ENCODE measurements around the gene ESPN.

ESPN gene

GRCh38 chr1:6485168-6486101, 60.9 kb downstream of the ESPN start:
- DNase-seq, result no peak
- Histone ChIP-seq H3K4me1 (peaks cover 10% of the 10 kb centered on the region; the same call in 1 of the 2 replicates), H3K4me3 (ENCODE audit: low read depth, low read length) (no peak overlapping the region), H3K9me3 (no peaks in the 10 kb centered on the region), H3K36me3 (no peaks in the 10 kb centered on the region), H3K27me3 (peaks cover 13% of the 10 kb centered on the region)
- TF ChIP-seq, protein P1, sequence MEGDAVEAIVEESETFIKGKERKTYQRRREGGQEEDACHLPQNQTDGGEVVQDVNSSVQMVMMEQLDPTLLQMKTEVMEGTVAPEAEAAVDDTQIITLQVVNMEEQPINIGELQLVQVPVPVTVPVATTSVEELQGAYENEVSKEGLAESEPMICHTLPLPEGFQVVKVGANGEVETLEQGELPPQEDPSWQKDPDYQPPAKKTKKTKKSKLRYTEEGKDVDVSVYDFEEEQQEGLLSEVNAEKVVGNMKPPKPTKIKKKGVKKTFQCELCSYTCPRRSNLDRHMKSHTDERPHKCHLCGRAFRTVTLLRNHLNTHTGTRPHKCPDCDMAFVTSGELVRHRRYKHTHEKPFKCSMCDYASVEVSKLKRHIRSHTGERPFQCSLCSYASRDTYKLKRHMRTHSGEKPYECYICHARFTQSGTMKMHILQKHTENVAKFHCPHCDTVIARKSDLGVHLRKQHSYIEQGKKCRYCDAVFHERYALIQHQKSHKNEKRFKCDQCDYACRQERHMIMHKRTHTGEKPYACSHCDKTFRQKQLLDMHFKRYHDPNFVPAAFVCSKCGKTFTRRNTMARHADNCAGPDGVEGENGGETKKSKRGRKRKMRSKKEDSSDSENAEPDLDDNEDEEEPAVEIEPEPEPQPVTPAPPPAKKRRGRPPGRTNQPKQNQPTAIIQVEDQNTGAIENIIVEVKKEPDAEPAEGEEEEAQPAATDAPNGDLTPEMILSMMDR (IDR thresholded peaks at IDR 0.05; ENCODE audit: low read depth, low read length), result no peak

DNA sequence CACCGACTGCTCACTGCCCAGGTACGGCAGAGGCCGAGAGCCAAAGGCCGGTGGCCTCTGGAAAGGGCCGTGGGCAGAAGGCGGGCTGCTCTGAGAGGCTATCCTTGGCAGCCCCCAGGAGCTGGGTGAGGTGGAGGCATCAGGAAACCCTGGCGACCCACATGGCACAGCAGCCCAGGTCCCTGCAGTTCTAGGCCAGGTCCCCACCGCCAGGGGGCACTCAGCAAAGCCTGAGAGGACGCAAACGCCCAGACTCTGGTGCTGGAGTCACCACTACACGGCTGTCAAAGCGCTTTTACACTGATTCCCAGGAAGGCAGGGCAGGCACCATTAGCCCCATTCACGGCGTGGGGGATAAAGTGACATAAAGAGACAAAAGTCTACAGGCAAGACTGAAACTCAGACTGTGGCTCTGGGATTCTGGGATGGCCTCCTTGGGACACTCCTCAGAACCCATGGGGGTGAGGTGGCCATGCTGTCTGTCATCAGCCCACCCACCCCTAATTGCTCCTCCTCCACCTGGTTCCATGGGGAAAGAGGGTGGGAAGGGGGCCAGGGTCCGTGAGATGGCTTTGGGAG, 61.9 kb downstream of the ESPN start:
- TF ChIP-seq, protein P1 (IDR thresholded peaks at IDR 0.05; ENCODE audit: low read depth, low read length), result peak; percentile 80
- Histone ChIP-seq H3K4me1 (peaks cover 10% of the 10 kb centered on the region; the same call in 1 of the 2 replicates), H3K9me3 (no peaks in the 10 kb centered on the region), H3K27me3 (peaks cover 13% of the 10 kb centered on the region), H3K4me3 (ENCODE audit: low read depth, low read length) (no peak overlapping the region), H3K36me3 (no peaks in the 10 kb centered on the region)
- DNase-seq, result peak; percentile 87

DNA sequence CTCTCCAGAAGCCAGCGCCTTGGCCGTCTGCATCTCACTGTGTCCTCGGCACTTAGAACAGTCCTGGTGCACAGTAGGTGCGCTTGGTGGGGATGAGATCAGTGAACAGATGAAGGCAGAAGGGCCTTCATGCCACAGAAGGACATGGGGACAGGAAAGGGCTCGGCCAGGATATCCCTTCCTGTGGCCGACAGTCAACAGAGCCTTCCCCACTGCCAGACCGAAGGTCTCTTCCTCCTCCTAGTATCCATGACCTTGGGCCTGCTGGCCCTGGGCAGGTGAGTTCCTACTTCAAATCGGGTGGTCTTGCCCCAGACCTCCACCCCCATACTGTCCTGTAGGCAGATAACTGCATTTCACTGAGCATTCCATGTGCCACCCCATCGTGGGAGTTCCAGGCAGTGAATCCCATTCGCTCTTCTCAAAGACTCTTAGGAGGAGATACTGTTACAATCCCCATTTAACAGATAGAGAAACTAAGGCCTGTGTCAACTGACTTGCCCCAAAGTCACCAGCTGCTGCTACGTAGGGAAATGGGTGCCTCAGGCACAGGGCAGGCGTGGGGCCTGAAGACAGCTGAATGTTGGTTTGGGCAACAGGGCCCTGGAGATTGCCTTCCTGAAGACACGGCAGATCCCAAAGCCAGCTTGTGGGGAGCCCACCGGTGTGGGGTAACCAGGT, 63.4 kb downstream of the ESPN start:
- Histone ChIP-seq H3K4me1 (peaks cover 10% of the 10 kb centered on the region; the same call in 1 of the 2 replicates), H3K4me3 (ENCODE audit: low read depth, low read length) (no peak overlapping the region), H3K9me3 (no peaks in the 10 kb centered on the region), H3K36me3 (no peaks in the 10 kb centered on the region), H3K27me3 (peaks cover 13% of the 10 kb centered on the region)
- TF ChIP-seq, protein P1 (IDR thresholded peaks at IDR 0.05; ENCODE audit: low read depth, low read length), result no peak
- DNase-seq, result no peak

- DNase-seq, result peak; percentile 30
- Histone ChIP-seq H3K27me3 (peaks cover 13% of the 10 kb centered on the region), H3K9me3 (no peaks in the 10 kb centered on the region), H3K4me1 (peaks cover 10% of the 10 kb centered on the region; the same call in 1 of the 2 replicates), H3K36me3 (no peaks in the 10 kb centered on the region), H3K4me3 (ENCODE audit: low read depth, low read length) (no peak overlapping the region)
- TF ChIP-seq, protein P1 (IDR thresholded peaks at IDR 0.05; ENCODE audit: low read depth, low read length), result no peak
Observed at GRCh38 chr1:6488602-6489382, 64.2 kb downstream of the ESPN start.

DNA sequence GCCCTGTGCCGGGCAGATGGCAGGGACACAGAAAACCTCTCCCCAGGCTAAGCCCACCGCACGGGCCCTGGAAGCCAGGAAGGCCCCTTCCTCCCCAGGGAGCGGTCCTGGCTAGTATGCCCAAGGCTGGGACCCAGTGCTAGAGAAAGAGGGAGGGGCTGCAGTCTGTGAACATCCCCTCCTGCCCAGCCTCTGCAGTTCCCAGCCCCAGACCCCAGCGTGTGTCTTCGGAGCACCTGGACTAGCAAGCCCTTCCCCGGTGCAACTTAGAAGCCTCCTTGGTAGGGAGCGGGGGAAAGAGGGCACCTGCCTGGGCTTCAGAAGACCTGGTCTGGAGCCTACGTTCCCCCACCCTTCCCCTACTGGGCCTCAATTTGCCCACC, 64.8 kb downstream of the ESPN start:
- Histone ChIP-seq H3K4me1 (peaks cover 10% of the 10 kb centered on the region; the same call in 1 of the 2 replicates), H3K9me3 (no peaks in the 10 kb centered on the region), H3K4me3 (ENCODE audit: low read depth, low read length) (no peak overlapping the region; the same call in 1 of the 2 replicates), H3K27me3 (peaks cover 13% of the 10 kb centered on the region), H3K36me3 (no peaks in the 10 kb centered on the region)
- DNase-seq, result no peak
- TF ChIP-seq, protein P1 (IDR thresholded peaks at IDR 0.05; ENCODE audit: low read depth, low read length), result no peak

All from BE2C (cell line).